ENCODE data around the gene CAMK1D. TPM values are rescaled to one million over a fixed set of nuclear protein-coding genes. Genes with fewer than 3 reads are reported as not detected.

The CAMK1D gene
- total RNA-seq, 1 experiment from 2014 or later: 0.15 TPM

- DNase-seq (ENCODE audit: low spot score): no peak
Measured at GRCh38 chr10:12877150-12877549, 527.8 kb downstream of the CAMK1D start.

GRCh38 chr10:12880423-12880822, 531.1 kb downstream of the CAMK1D start:
- no peak for DNase-seq (ENCODE audit: low spot score)

GRCh38 chr10:12884851-12885250, 535.5 kb downstream of the CAMK1D start:
- no peak for DNase-seq (ENCODE audit: low spot score)

Small RNA genes within 50 kb of the gene (small RNA-seq; reads per million reads assigned to genes)
- not detected for gene MIR4480
- gene MIR548Q: not detected
- 1.8 reads per million, percentile 61 among the genes with 10 or more reads in this experiment for gene RF00279
- not detected for gene RN7SL198P
- not detected for gene RNU6ATAC39P

Other genes starting within 250 kb of the CAMK1D start
- gene SEC61A2, start 219.9 kb upstream of the CAMK1D start, total RNA-seq (2014; rRNA removed; shearing (Covaris generic)): 2.2 and 6.3 TPM in 2 replicates
- 40.7 and 56.7 TPM in 2 replicates for gene NUDT5, start 153.7 kb upstream of the CAMK1D start, total RNA-seq (2014; rRNA removed; shearing (Covaris generic))
- 116 and 121 TPM in 2 replicates for gene CDC123, start 153.4 kb upstream of the CAMK1D start, total RNA-seq (2014; rRNA removed; shearing (Covaris generic))